Measurements from ENCODE around the gene PTPN1.

Gene PTPN1

DNA sequence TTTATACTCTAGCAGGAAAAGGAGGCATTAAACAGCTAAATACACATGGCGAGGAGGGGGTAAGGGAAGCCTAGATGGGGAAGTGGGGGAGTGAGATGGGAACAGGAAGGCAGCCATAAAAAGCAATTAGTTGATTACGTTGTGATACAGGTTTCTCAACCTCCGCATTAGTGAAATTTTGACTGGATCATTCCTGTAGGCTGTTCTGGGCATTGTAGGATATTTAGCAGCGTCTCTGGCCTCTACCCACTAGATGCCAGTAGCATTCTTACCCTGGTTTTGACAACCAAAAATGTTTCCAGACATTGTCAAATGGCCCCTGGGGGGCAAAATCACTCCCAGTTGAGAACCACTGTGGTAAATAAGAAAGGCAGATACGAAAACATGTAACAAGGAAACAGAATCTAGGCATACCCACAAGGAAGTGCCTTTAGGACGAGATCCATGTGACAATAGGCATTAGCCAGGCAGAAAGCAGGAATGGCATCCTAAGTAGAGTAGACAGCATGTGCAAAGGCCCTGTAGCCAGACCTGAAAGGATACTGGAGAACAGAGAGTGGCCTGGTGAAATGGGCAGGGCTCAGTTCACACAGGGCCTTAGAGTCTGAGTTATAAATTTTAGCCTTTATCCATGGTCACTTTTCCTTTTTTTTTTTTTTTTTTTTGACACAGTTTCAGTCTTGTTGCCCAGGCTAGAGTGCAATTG, 25.8 kb upstream of the PTPN1 start:
- peak overlapping the region; percentile 62 for H3K4me3 ChIP-seq (ENCODE audit: low read depth, low read length)
- no peak for TF ChIP-seq CTCF (IDR thresholded peaks at IDR 0.05; ENCODE audit: low read depth, low read length)

DNA sequence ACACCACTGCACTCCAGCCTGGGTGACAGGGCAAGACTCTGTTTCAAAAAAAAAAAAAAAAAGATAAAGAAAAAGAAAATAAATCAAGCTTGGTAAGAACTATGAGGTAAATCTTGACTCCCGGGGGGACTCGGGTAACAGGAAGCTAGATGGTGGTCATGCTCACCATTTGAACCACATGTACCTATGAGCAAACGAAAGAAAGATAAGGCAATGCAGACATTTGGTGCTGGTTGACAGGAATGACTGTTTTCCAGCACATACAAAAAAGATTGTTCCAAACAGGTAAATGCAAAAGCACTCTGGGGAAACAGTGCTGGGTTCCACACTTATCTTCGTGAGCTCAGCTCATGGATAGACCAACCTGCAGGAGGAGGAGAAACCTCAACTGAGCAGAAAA, 22.8 kb upstream of the PTPN1 start:
- no peak for TF ChIP-seq CTCF (IDR thresholded peaks at IDR 0.05; ENCODE audit: low read depth, low read length)

DNA sequence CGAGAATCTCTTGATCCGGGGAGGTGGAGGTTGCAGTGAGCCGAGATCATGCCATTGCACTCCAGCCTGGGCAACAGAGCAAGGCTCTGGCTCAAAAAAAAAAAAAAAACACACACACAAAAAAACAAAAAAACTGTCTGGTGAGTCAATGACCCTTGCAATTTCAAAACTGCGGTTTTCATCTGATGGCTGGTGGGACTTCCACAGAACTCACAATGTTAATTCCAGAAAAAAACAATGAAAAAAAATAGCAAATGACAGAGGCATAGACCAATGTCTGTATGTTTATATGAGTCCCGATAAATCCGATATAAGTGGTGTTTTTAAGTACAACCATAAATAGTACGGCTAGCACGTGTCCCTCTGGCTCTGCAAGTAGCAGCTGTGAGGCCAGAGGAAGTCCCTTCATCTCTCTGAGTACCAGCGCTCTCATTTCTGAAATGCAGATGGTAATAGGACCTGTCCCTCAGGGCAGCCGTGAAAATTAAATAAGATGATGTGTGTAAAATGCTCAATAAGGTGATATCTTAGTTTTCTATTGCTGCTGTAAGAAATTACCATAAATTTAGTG, 21.9 kb upstream of the PTPN1 start:
- H3K4me3 ChIP-seq (ENCODE audit: low read depth, low read length), result no peak overlapping the region

More for the DNA sequence above, 22.8 kb upstream of the PTPN1 start:
- H3K4me3 ChIP-seq (ENCODE audit: low read depth, low read length), result no peak overlapping the region

DNA sequence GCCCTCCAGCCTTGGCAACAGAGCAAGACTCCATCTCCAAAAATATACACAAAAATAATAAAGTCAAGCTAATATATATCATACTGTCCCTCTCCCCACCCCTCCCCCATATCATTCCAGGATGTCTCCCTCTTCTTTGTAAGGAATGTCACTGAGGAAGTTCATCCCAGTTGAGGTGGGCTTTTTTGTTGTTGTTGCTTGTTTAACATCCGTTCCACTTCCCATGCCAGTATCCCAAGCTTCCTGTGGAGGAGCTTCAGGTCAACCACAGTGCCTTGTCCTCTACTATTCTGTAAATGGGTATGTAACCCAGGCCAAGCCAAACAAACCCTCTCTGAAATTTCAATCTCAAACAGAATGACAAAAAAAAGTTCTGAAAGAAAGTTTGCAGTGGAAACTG, 19.0 kb upstream of the PTPN1 start:
- TF ChIP-seq CTCF (IDR thresholded peaks at IDR 0.05; ENCODE audit: low read depth, low read length), result no peak
- no peak overlapping the region for H3K4me3 ChIP-seq (ENCODE audit: low read depth, low read length)

More for the DNA sequence above, 21.9 kb upstream of the PTPN1 start:
- TF ChIP-seq CTCF (IDR thresholded peaks at IDR 0.05; ENCODE audit: low read depth, low read length), result no peak

DNA sequence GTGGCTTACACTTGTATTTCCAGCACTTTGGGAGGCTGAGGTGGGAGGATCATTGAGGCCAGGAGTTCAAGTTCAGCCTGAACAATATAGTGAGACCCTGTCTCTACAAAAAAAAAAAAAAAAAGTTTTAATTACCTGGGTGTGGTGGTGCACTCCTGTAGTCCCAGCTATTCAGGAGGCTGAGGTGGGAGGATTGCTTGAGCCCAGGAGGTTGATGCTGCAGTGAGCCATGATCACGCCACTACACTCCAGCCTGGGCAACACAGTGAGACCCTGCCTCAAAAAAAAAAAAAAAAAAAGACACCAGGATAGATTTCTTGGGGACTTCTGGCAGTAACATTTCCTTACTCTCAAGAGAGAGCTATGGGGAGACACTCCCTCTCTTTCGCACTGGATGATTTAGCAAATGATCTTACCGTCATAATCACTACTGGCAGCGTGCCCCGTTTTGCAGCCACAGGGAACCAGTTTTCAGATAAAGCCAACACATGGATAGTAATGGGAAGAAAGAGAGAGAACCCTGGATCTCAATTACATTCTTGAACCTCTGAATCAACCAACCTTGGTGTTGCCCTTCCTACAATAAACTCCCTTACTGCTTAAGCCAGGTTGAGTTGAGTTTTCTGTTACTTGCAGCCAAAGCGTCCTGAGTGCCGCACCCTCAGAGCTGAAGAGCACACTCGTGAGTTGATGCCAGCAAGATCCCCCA, 18.1 kb upstream of the PTPN1 start:
- no peak for TF ChIP-seq CTCF (IDR thresholded peaks at IDR 0.05; ENCODE audit: low read depth, low read length)

GRCh38 chr20:50493881-50494253, 16.3 kb upstream of the PTPN1 start:
- TF ChIP-seq CTCF (IDR thresholded peaks at IDR 0.05; ENCODE audit: low read depth, low read length), result no peak
- H3K4me3 ChIP-seq (ENCODE audit: low read depth, low read length), result no peak overlapping the region

More for the DNA sequence above, 18.1 kb upstream of the PTPN1 start:
- H3K4me3 ChIP-seq (ENCODE audit: low read depth, low read length), result no peak overlapping the region

- TF ChIP-seq CTCF (IDR thresholded peaks at IDR 0.05; ENCODE audit: low read depth, low read length), result no peak
- H3K4me3 ChIP-seq (ENCODE audit: low read depth, low read length), result no peak overlapping the region
Observed at GRCh38 chr20:50494428-50494827, 15.8 kb upstream of the PTPN1 start.
